DMS79 (cell line): ENCODE data around the gene CD302.
"Not testable (repeated sequence)": the region's sequence is repeated elsewhere in the genome, so short reads cannot be mapped to it uniquely, and the experiment has no call there.

Experiments used
- DNase-seq: peaks from one replicate; lab custom pipeline; 2025; lab: John Stamatoyannopoulos, UW

Gene CD302

GRCh38 chr2:159797543-159798375, at the start of gene CD302:
Gene CD302 (minus strand): TSS chr2:159798208. CDS start chr2:159798198, 10 bp downstream.
- no peak for DNase-seq

- no peak for DNase-seq
Observed at GRCh38 chr2:159846564-159846963, 48.6 kb upstream of the CD302 start.

- DNase-seq: no peak
Observed at GRCh38 chr2:159840616-159841015, 42.6 kb upstream of the CD302 start.

- DNase-seq: no peak
Observed at GRCh38 chr2:159832858-159833257, 34.9 kb upstream of the CD302 start.

- no peak for DNase-seq
Observed at GRCh38 chr2:159832026-159832425, 34.0 kb upstream of the CD302 start.

- DNase-seq: no peak
Observed at GRCh38 chr2:159829376-159829775, 31.4 kb upstream of the CD302 start.

- no peak for DNase-seq
Observed at GRCh38 chr2:159828738-159829137, 30.7 kb upstream of the CD302 start.

GRCh38 chr2:159822478-159822833, 24.4 kb upstream of the CD302 start:
- not testable (repeated sequence) for DNase-seq

- not testable (repeated sequence) for DNase-seq
Observed at GRCh38 chr2:159821775-159822477, 23.9 kb upstream of the CD302 start.

- DNase-seq: no peak
Observed at GRCh38 chr2:159818940-159819339, 20.9 kb upstream of the CD302 start.

- no peak for DNase-seq
Observed at GRCh38 chr2:159817283-159817682, 19.3 kb upstream of the CD302 start.

GRCh38 chr2:159811232-159811631, 13.2 kb upstream of the CD302 start:
- DNase-seq: no peak

- no peak for DNase-seq
Observed at GRCh38 chr2:159808032-159808425, 10.0 kb upstream of the CD302 start.

- DNase-seq: no peak
Observed at GRCh38 chr2:159807183-159808031, 9.4 kb upstream of the CD302 start.

GRCh38 chr2:159804941-159805340, 6.9 kb upstream of the CD302 start:
- no peak for DNase-seq

- DNase-seq: no peak
Observed at GRCh38 chr2:159803235-159803962, 5.4 kb upstream of the CD302 start.

- no peak for DNase-seq
Observed at GRCh38 chr2:159802673-159803072, 4.7 kb upstream of the CD302 start.

- DNase-seq: no peak
Observed at GRCh38 chr2:159799833-159800232, 1.8 kb upstream of the CD302 start.

GRCh38 chr2:159798376-159798725, 343 bp upstream of the CD302 start:
- no peak for DNase-seq

- DNase-seq: no peak
Observed at GRCh38 chr2:159797225-159797542, 824 bp downstream of the CD302 start.

GRCh38 chr2:159795841-159796690, 1.9 kb downstream of the CD302 start:
- DNase-seq: no peak
